ENCODE results near the gene PXDN. TPM values are rescaled to one million over a fixed set of nuclear protein-coding genes. Genes with fewer than 3 reads are reported as not detected.

Gene PXDN
- total RNA-seq, 1 experiment from 2014 or later, result 125 TPM

GRCh38 chr2:1738646-1739302, 5.5 kb downstream of the PXDN start:
- no peak for DNase-seq
- Histone ChIP-seq H3K4me1 (ENCODE audit: insufficient read depth, low read length) (peaks cover 61% of the 10 kb centered on the region), H3K79me2 (ENCODE audit: low read length) (peaks cover 95% of the 10 kb centered on the region), H3K4me3 (ENCODE audit: low read length) (no peak overlapping the region), H3K27me3 (ENCODE audit: low read length) (no peaks in the 10 kb centered on the region), H3K4me2 (ENCODE audit: low read length) (0 out of 2 replicates have a peak overlapping the region, but pooled peaks have one; percentile 83), H3K27ac (ENCODE audit: low read length) (peak overlapping the region; percentile 96), H3K9ac (ENCODE audit: low read length) (no peak overlapping the region), H3K9me3 (ENCODE audit: low read length) (no peaks in the 10 kb centered on the region), H3K9me2 (replicated peaks; ENCODE audit: low read length) (no peaks in the 10 kb centered on the region), H4K20me1 (ENCODE audit: low read length) (no peaks in the 10 kb centered on the region; the same call in 1 of the 2 replicates), H3K36me3 (ENCODE audit: low read depth, low read length) (peaks cover 27% of the 10 kb centered on the region), H2AFZ (ENCODE audit: low read length) (no peak overlapping the region), H3F3A (ENCODE audit: low read length, unreplicated experiment) (peaks cover 7% of the 10 kb centered on the region)
- CTCF ChIA-PET, result interaction anchor here (0.8 kb wide), 1 partner anchor 63 kb away, joined by 4 read pairs; no protein-coding TSS in a partner anchor
- BruUV-seq (replicated peaks), result no TSS peak
- intact Hi-C loops (cut with micrococcal nuclease), result loop anchor here (10.0 kb wide), 1 partner anchor 1064 kb away; the partner anchor contains the start of gene TMEM18
- POLR2A ChIA-PET (ENCODE audit: unreplicated experiment), result no interaction called here
- no peak for ATAC-seq
- TF ChIP-seq EZH2 (IDR thresholded peaks at IDR 0.05; ENCODE audit: low read length, unreplicated experiment), result no peak
- no peak for TF ChIP-seq CTCF (conservative IDR thresholded peaks at IDR 0.05; ENCODE audit: low read depth, low read length)
- no peak for TF ChIP-seq EZH2phosphoT487 (IDR thresholded peaks at IDR 0.05; ENCODE audit: borderline replicate concordance, low read length)

- H3K9me2 ChIP-seq (replicated peaks; ENCODE audit: low read length), result no peaks in the 10 kb centered on the region
- H3K79me2 ChIP-seq (ENCODE audit: low read length), result peaks cover 96% of the 10 kb centered on the region
- peaks cover 61% of the 10 kb centered on the region for H3K4me1 ChIP-seq (ENCODE audit: insufficient read depth, low read length)
- ChIA-PET CTCF (interaction anchor here (1.4 kb wide), 1 partner anchor 63 kb away, joined by 6 read pairs; no protein-coding TSS in a partner anchor), POLR2A (ENCODE audit: unreplicated experiment) (no interaction called here)
- peak overlapping the region; percentile 96 for H3K27ac ChIP-seq (ENCODE audit: low read length)
- intact Hi-C loops (cut with micrococcal nuclease), result loop anchor here (10.0 kb wide), 1 partner anchor 1063 kb away; the partner anchor contains the start of gene TMEM18
- H4K20me1 ChIP-seq (ENCODE audit: low read length), result no peaks in the 10 kb centered on the region; the same call in 1 of the 2 replicates
- H3K9ac ChIP-seq (ENCODE audit: low read length), result peak overlapping the region; percentile 73
- ATAC-seq (no peak), DNase-seq (no peak)
- no peaks in the 10 kb centered on the region for H3K9me3 ChIP-seq (ENCODE audit: low read length)
- peaks cover 7% of the 10 kb centered on the region for H3F3A ChIP-seq (ENCODE audit: low read length, unreplicated experiment)
- H3K36me3 ChIP-seq (ENCODE audit: low read depth, low read length), result peaks cover 27% of the 10 kb centered on the region
- peak overlapping the region; percentile 83 for H3K4me2 ChIP-seq (ENCODE audit: low read length)
- no peak overlapping the region for H2AFZ ChIP-seq (ENCODE audit: low read length)
- H3K4me3 ChIP-seq (ENCODE audit: low read length), result 0 out of 2 replicates have a peak overlapping the region, but pooled peaks have one; percentile 58
- TF ChIP-seq CTCF (conservative IDR thresholded peaks at IDR 0.05; ENCODE audit: low read depth, low read length), result no peak
- no peak for TF ChIP-seq EZH2 (IDR thresholded peaks at IDR 0.05; ENCODE audit: low read length, unreplicated experiment)
- no peak for TF ChIP-seq EZH2phosphoT487 (IDR thresholded peaks at IDR 0.05; ENCODE audit: borderline replicate concordance, low read length)
- H3K27me3 ChIP-seq (ENCODE audit: low read length), result no peaks in the 10 kb centered on the region
- no TSS peak for BruUV-seq (replicated peaks)
These were observed 6.2 kb downstream of the PXDN start for GRCh38 chr2:1738163-1738562.

All from PC-3 (cell line).